D721Med (cell line): Measurements from ENCODE around the gene GTF2A1.

Experiments
- DNase-seq: peaks from one replicate; pipeline ENCODE4 v3.0.0; 2011; ENCODE audit warnings: low spot score; ENCODE audit not compliant: insufficient read length
- FAIRE-seq: peaks from 2 replicates; lab custom pipeline; 2011; peaks lifted over from hg19 to GRCh38; lab: Jason Lieb, UNC
- TF ChIP-seq, protein P1 (sequence below): IDR thresholded peaks from 2 replicates; pipeline ENCODE4 v1.5.1; 2012; ENCODE audit warnings: mild to moderate bottlenecking, control low read depth; ENCODE audit not compliant: insufficient read depth; ENCODE audit errors: missing control alignments

The GTF2A1 gene

DNA sequence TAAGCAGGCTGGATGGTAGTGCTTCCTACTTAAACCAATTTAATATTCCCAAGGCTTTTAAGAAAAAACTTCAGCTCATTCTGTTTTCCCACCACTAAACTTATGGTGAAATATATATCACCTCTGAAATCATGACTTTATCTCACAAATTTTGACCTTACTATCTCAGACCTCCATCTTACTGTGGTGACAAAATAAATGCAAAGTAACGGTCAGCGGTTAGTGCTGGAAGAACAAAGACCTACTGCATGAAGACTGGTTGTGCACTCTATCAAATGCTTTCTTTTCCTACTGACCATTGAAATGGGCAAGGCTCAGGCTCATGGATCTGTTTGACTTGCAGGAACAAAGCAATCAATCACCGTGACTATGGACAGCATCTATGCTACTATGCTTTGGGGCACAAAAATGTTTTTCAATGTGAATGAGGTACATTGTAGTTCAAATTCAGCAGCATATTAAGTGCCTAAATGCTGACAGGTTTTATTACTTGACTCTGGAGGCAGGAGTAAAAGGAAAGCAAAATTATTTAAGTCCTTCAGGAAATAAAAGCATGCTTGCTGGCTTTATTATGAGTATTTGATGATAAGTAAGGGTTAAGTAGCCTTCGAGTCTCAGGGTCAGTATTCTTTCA is 43.1 kb upstream of the GTF2A1 start:
- DNase-seq (no peak), FAIRE-seq (no peak)
- TF ChIP-seq, protein P1, sequence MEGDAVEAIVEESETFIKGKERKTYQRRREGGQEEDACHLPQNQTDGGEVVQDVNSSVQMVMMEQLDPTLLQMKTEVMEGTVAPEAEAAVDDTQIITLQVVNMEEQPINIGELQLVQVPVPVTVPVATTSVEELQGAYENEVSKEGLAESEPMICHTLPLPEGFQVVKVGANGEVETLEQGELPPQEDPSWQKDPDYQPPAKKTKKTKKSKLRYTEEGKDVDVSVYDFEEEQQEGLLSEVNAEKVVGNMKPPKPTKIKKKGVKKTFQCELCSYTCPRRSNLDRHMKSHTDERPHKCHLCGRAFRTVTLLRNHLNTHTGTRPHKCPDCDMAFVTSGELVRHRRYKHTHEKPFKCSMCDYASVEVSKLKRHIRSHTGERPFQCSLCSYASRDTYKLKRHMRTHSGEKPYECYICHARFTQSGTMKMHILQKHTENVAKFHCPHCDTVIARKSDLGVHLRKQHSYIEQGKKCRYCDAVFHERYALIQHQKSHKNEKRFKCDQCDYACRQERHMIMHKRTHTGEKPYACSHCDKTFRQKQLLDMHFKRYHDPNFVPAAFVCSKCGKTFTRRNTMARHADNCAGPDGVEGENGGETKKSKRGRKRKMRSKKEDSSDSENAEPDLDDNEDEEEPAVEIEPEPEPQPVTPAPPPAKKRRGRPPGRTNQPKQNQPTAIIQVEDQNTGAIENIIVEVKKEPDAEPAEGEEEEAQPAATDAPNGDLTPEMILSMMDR, result no peak

DNA sequence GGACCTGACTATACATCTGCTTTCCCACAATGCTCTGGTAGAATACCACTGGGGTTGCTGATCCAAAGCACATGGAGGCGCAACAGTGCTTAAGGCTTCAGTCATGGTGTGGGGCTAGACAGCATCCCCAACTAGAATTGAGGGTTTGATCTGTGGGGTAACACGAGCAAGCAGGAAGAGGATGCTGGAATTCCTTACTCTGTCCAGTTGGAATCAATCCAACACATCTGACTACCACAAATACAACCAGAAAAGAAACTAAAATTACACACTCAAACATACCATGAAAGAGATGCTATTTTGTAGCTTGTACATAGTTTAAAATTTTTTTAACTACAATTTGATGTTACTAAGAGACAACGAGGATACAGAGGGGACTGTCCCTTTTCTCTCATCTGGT is 40.4 kb upstream of the GTF2A1 start:
- TF ChIP-seq, protein P1, result no peak
- no peak for FAIRE-seq
- no peak for DNase-seq

DNA sequence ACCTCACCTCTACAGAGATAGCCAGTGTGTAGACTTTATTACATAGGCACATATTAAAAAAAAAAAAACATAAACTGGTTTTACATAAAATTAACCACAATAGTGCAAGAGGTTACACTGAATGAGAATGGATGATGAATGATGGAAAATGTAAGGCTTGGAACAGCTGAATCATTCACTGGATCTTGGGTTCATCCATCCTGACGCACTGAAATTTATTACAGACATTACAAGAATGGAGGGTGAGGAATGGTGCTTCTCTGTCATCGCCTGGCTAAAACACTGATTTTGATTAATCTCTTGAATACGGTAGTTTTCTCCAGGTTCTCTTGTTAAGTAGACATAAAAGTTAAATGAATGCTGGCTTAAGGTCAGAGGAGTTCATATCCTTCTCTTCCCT is 40.0 kb upstream of the GTF2A1 start:
- TF ChIP-seq, protein P1, result no peak
- FAIRE-seq, result no peak
- no peak for DNase-seq

DNA sequence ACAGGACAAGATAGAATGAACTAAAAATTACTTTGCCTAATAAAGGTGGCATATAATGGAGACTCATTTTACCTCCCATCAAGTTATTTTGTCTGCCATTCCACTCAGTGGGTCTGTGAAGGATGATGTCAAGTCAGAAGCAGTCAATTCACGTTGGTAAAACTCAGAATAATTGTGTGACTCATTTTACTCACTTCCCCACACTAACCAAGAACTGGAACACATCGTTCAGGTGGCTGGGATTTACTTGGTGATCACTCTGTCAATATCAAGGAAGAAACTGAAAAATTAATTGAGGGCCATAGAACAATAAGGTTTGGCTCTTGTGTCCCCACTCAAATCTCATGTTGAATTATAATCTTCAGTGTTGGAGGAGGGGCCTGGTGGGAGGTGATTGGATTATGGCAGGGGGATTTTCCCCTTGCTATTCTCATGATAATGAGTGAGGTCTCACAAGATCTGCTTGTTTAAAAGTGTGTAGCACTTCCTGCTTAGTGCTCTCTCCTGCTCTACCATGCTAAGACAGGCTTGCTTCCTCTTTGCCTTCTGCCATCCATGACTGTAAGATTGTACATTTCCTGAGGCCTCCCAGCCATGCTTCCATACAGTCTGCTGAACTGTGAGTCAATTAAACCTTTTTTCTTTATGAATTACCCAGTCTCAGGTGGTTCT is 35.7 kb upstream of the GTF2A1 start:
- TF ChIP-seq, protein P1, result no peak
- DNase-seq, result no peak
- no peak for FAIRE-seq

DNA sequence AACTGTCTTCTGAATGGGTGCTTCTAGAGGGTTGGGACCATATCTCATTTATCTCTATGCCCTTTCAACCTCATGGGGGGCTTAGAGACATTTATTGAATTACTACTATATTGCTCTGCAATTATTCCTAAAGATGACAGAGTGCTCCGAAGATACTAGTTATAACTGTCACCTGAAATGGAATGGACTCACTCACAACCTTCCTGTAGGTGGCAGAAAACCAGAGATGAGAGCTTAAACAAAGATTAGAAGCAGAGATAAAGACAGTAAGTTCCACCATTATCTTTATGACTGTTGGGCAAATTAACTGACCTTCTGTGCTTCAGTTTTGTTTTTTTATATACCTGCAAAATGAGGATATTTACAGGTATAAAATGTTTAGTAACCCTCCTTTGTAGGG is 31.5 kb upstream of the GTF2A1 start:
- FAIRE-seq, result no peak
- TF ChIP-seq, protein P1, result no peak
- no peak for DNase-seq

DNA sequence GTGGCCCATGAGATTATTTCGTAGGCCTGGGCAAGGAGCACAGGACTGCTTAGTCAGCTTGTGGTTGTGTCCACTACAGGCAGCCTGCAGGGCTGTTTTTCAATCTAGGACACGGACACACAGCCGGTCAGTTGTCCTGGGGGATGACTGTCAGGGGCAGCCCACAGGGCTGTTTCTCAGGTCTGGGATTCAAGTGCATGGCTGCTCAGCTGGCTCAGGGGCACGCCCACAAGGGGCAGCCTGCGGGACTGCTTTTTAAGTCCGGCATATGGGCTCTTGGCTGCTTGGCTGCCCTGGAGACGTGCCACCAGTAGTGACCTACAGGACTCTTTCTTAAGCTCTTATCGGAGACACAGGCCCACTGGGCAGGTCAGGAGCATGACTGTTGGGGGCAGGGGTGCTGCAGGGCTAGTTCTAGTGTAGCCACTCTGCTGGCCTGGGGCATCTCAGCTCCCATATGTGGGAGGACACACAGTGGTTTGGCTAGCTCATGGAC is 26.6 kb upstream of the GTF2A1 start:
- FAIRE-seq, result no peak
- DNase-seq, result no peak
- TF ChIP-seq, protein P1, result no peak
